SK-N-SH (cell line): Measurements from ENCODE around the gene SLC6A3. TPM values are rescaled to one million over a fixed set of nuclear protein-coding genes. Genes with fewer than 3 reads are reported as not detected.

Source experiments
- CTCF ChIA-PET: fragments of 300-600, 350-600 bp; formaldehyde crosslinking; extraction: SDS; loops from one replicate; lab custom pipeline; 2021; lab: Yijun Ruan, JAX
- POLR2A ChIA-PET: fragments of 350-600 bp; sonication (Branson Sonifier 250); formaldehyde crosslinking; extraction: SDS; loops from one replicate; lab custom pipeline; 2020; ENCODE audit warnings: antibody characterized with exemption, inconsistent platforms; lab: Yijun Ruan, JAX
- DNase-seq: peaks from one replicate; pipeline ENCODE4 v3.0.0; 2012
- H2AFZ ChIP-seq: fragments of 200-600 bp; sonication (generic); 2 replicates; pipeline ENCODE4 v1.8.1; 2016; ENCODE audit warnings: antibody characterized with exemption, mild to moderate bottlenecking, low read depth
- H3F3A ChIP-seq: fragments of 200-600 bp; sonication (generic); replicated peaks from 2 replicates; pipeline ENCODE3; 2016; ENCODE audit warnings: antibody characterized with exemption, mild to moderate bottlenecking; ENCODE audit not compliant: insufficient read depth
- H3K27ac ChIP-seq, 2 experiments: fragments of 200-500 bp in 1 of 2; fragments of 200-600 bp in 1 of 2; sonication (Bioruptor generic) in 1 of 2; sonication (generic), shearing (Covaris generic) in 1 of 2; 2 replicates each; pipeline versions ENCODE4 v1.5.1 to v1.6.1; 2014 to 2016; ENCODE audit warnings: low read depth in 2 of 2, inconsistent platforms in 1 of 2, low read length in 1 of 2, mild to moderate bottlenecking in 1 of 2, mixed read lengths in 1 of 2
- H3K27me3 ChIP-seq: fragments of 200-600 bp; sonication (generic), shearing (Covaris generic); 2 replicates; pipeline ENCODE4 v1.6.1; 2016; ENCODE audit warnings: mixed run types; ENCODE audit not compliant: insufficient read depth
- H3K36me3 ChIP-seq, 2 experiments: fragments of 200-500 bp in 1 of 2; fragments of 200-600 bp in 1 of 2; sonication (Bioruptor generic) in 1 of 2; sonication (generic) in 1 of 2; replicated peaks in 1 of 2; 2 replicates each; pipeline versions ENCODE3 to v1.5.1; 2014 to 2016; ENCODE audit warnings: low read length in 1 of 2, mild to moderate bottlenecking in 1 of 2; ENCODE audit not compliant: insufficient read depth in 2 of 2, control insufficient read depth in 1 of 2
- H3K4me1 ChIP-seq, 2 experiments: fragments of 200-500 bp in 1 of 2; fragments of 200-600 bp in 1 of 2; sonication (Bioruptor generic) in 1 of 2; sonication (generic), shearing (Covaris generic) in 1 of 2; 2 replicates each; pipeline versions ENCODE4 v1.5.1 to v1.6.1; 2014 to 2016; ENCODE audit warnings: low read depth in 1 of 2, low read length in 1 of 2, mixed run types in 1 of 2; ENCODE audit not compliant: insufficient read depth in 2 of 2, control insufficient read depth in 1 of 2
- H3K4me2 ChIP-seq: fragments of 200-600 bp; sonication (generic), shearing (Covaris generic); 2 replicates; pipeline ENCODE4 v1.6.1; 2017; ENCODE audit warnings: mixed run types
- H3K4me3 ChIP-seq, 2 experiments: fragments of 200-500 bp in 1 of 2; fragments of 200-600 bp in 1 of 2; sonication (Bioruptor generic) in 1 of 2; sonication (generic), shearing (Covaris generic) in 1 of 2; 2 replicates each; pipeline versions ENCODE4 v1.5.1 to v1.8.1; 2014 to 2016; ENCODE audit warnings: low read depth in 2 of 2, inconsistent platforms in 1 of 2, low read length in 1 of 2, mild to moderate bottlenecking in 1 of 2, mixed read lengths in 1 of 2, moderate library complexity in 1 of 2
- H3K79me2 ChIP-seq: fragments of 200-600 bp; sonication (generic); 2 replicates; pipeline ENCODE4 v1.8.1; 2017; ENCODE audit warnings: mild to moderate bottlenecking; ENCODE audit not compliant: insufficient read depth
- H3K9ac ChIP-seq: fragments of 200-600 bp; sonication (generic); 2 replicates; pipeline ENCODE4 v1.6.1; 2017; ENCODE audit warnings: mixed run types
- H3K9me2 ChIP-seq: fragments of 200-600 bp; sonication (generic); 2 replicates; pipeline ENCODE4 v1.6.1; 2017; ENCODE audit warnings: mixed run types
- H3K9me3 ChIP-seq: fragments of 200-600 bp; sonication (generic); 2 replicates; pipeline ENCODE4 v1.6.1; 2017; ENCODE audit warnings: mixed run types, mild to moderate bottlenecking, moderate library complexity
- H4K20me1 ChIP-seq: fragments of 200-600 bp; sonication (generic); 2 replicates; pipeline ENCODE4 v1.6.1; 2017; ENCODE audit warnings: mild to moderate bottlenecking, mixed run types; ENCODE audit not compliant: insufficient read depth
- EZH2phosphoT487 ChIP-seq: fragments of 200-600 bp; sonication (generic); IDR thresholded peaks from 2 replicates; pipeline ENCODE4 v1.6.1; 2017; ENCODE audit warnings: low read depth, mixed run types, mild to moderate bottlenecking, antibody characterized with exemption, moderate library complexity, borderline replicate concordance
- NFIC ChIP-seq: IDR thresholded peaks from 2 replicates; pipeline ENCODE4 v1.4.0; 2012; ENCODE audit warnings: borderline replicate concordance
- POLR2AphosphoS5 ChIP-seq: IDR thresholded peaks from 2 replicates; pipeline ENCODE4 v1.6.1; 2012; ENCODE audit warnings: low read depth, low read length
- RAD21 ChIP-seq: IDR thresholded peaks from 2 replicates; pipeline ENCODE4 v1.6.1; 2012; ENCODE audit warnings: mild to moderate bottlenecking, low read length
- REST ChIP-seq: IDR thresholded peaks from 2 replicates; pipeline ENCODE4 v1.6.1; 2012; ENCODE audit warnings: mild to moderate bottlenecking, low read depth, low read length, moderate library complexity
- RFX5 ChIP-seq: IDR thresholded peaks from 2 replicates; pipeline ENCODE4 v1.6.1; 2012; ENCODE audit warnings: mild to moderate bottlenecking, improper control_type of control experiment, low read length
- USF1 ChIP-seq: IDR thresholded peaks from 2 replicates; pipeline ENCODE4 v1.4.0; 2012; ENCODE audit warnings: low read depth, borderline replicate concordance
- YY1 ChIP-seq: IDR thresholded peaks from 2 replicates; pipeline ENCODE4 v1.4.0; 2012; ENCODE audit warnings: low read depth, mild to moderate bottlenecking
- WGBS: methylation state at CpG from one replicate; pipeline ENCODE4 v1.1.6; 2017; ENCODE audit warnings: low lambda C conversion rate; 5-methylcytosine and 5-hydroxymethylcytosine counted together
- polyA plus RNA-seq, 3 experiments: library from polyadenylated mRNA; depleted of rRNA; stranded (reverse); fragments of >200 nt; gene quantifications; 2 replicates each; pipeline ENCODE4 v1.2.3, GENCODE V29; 2012

The SLC6A3 gene
- polyA plus RNA-seq, 1 of the 3 experiments (the other 2 are of a cell fraction), result not detected

- peak; percentile 12 for DNase-seq
- 47% methylated on average over 14 of the region's 15 CpGs for WGBS
- no peaks in the 10 kb centered on the region for H3K79me2 ChIP-seq
- H3K9me2 ChIP-seq, result no peaks in the 10 kb centered on the region
- POLR2A ChIA-PET, result no interaction called here
- H4K20me1 ChIP-seq, result no peaks in the 10 kb centered on the region
- H3K36me3 ChIP-seq, result no peaks in the 10 kb centered on the region
- TF ChIP-seq YY1, result no peak
- TF ChIP-seq RFX5, result no peak
- no peak for TF ChIP-seq REST
- no peak for TF ChIP-seq USF1
- no peak for TF ChIP-seq EZH2phosphoT487
- TF ChIP-seq, all 33 proteins: peak for 0
- H3K9ac ChIP-seq, result no peak overlapping the region
- H3K4me2 ChIP-seq, result no peak overlapping the region
- CTCF ChIA-PET, result no interaction called here
- H3K27me3 ChIP-seq, result no peaks in the 10 kb centered on the region
- H3K27ac ChIP-seq, result no peak overlapping the region
- no peaks in the 10 kb centered on the region for H3K4me1 ChIP-seq
- no peak overlapping the region for H3K4me3 ChIP-seq
- no peak overlapping the region for H2AFZ ChIP-seq
- H3K9me3 ChIP-seq, result peaks cover 9% of the 10 kb centered on the region; the same call in 1 of the 2 replicates
- no peaks in the 10 kb centered on the region for H3F3A ChIP-seq
These were observed 12.9 kb downstream of the SLC6A3 start for GRCh38 chr5:1432296-1432695.

- Histone ChIP-seq H3K27ac (no peak overlapping the region), H3K9me3 (peaks cover 9% of the 10 kb centered on the region; the same call in 1 of the 2 replicates), H2AFZ (no peak overlapping the region), H4K20me1 (no peaks in the 10 kb centered on the region), H3K4me3 (no peak overlapping the region), H3K9ac (no peak overlapping the region), H3K4me2 (no peak overlapping the region), H3K4me1 (no peaks in the 10 kb centered on the region)
- POLR2A ChIA-PET, result no interaction called here
- 13% methylated on average over 3 of the region's 8 CpGs for WGBS
- no peak for DNase-seq
- TF ChIP-seq RAD21 (no peak), NFIC (no peak), POLR2AphosphoS5 (no peak)
- TF ChIP-seq, all 33 proteins: peak for 0
- no peaks in the 10 kb centered on the region for H3K79me2 ChIP-seq
- no peaks in the 10 kb centered on the region for H3K36me3 ChIP-seq
- CTCF ChIA-PET, result no interaction called here
- no peaks in the 10 kb centered on the region for H3F3A ChIP-seq
- no peaks in the 10 kb centered on the region for H3K9me2 ChIP-seq
- H3K27me3 ChIP-seq, result no peaks in the 10 kb centered on the region
These were observed 13.3 kb downstream of the SLC6A3 start for GRCh38 chr5:1431896-1432295.
